Measurements from ENCODE around the gene ACYP2.

Gene ACYP2

GRCh38 chr2:54330162-54330925 lies 214.9 kb downstream of the ACYP2 start:
- DNase-seq = peak; percentile 99

GRCh38 chr2:54330926-54331835 lies 215.8 kb downstream of the ACYP2 start:
- no peak for DNase-seq

- no peak for DNase-seq
Measured at GRCh38 chr2:54332386-54332785, 217.0 kb downstream of the ACYP2 start.

GRCh38 chr2:54336136-54336976 lies 220.9 kb downstream of the ACYP2 start:
- peak; percentile 31 for DNase-seq

- no peak for DNase-seq
Measured at GRCh38 chr2:54336977-54337255, 221.5 kb downstream of the ACYP2 start.

GRCh38 chr2:54341656-54342055 lies 226.2 kb downstream of the ACYP2 start:
- peak; percentile 27 for DNase-seq

- no peak for DNase-seq
Measured at GRCh38 chr2:54342603-54343002, 227.2 kb downstream of the ACYP2 start.

- no peak for DNase-seq
Measured at GRCh38 chr2:54347622-54348021, 232.2 kb downstream of the ACYP2 start.

- no peak for DNase-seq
Measured at GRCh38 chr2:54348646-54349045, 233.2 kb downstream of the ACYP2 start.

- no peak for DNase-seq
Measured at GRCh38 chr2:54350426-54350825, 235.0 kb downstream of the ACYP2 start.

GRCh38 chr2:54353216-54353615 lies 237.8 kb downstream of the ACYP2 start:
- DNase-seq = no peak
